Stimulated activated CD8-positive, alpha-beta memory T cell treated with anti-CD3 and anti-CD28 coated beads, Interleukin-4, amount 100 ng/mL, for 4 hours (primary cell): ENCODE measurements around the gene CFAP298.
"Not testable (repeated sequence)": the region's sequence is repeated elsewhere in the genome, so short reads cannot be mapped to it uniquely, and the experiment has no call there.

ENCODE experiments used
- DNase-seq, 2 donors: peaks; one replicate each; pipeline ENCODE4 v3.0.0-alpha.2; 2020; ENCODE audit warnings: low read depth in 2 of 2, low spot score in 1 of 2

Gene CFAP298

GRCh38 chr21:32566741-32567389 is 45.3 kb downstream of the CFAP298 start:
- DNase-seq = no peak

- DNase-seq = no peak
Measured at GRCh38 chr21:32565856-32566465, 46.2 kb downstream of the CFAP298 start.

GRCh38 chr21:32562915-32563314 is 49.3 kb downstream of the CFAP298 start:
- DNase-seq = no peak

- DNase-seq = no peak
Measured at GRCh38 chr21:32562426-32562825, 49.8 kb downstream of the CFAP298 start.

GRCh38 chr21:32561476-32561875 is 50.7 kb downstream of the CFAP298 start:
- DNase-seq = not testable (repeated sequence)

GRCh38 chr21:32560896-32561295 is 51.3 kb downstream of the CFAP298 start:
- no peak for DNase-seq

GRCh38 chr21:32559006-32559610 is 53.1 kb downstream of the CFAP298 start:
- DNase-seq = no peak

- DNase-seq = no peak
Measured at GRCh38 chr21:32558106-32558505, 54.1 kb downstream of the CFAP298 start.

GRCh38 chr21:32554832-32555638 is 57.1 kb downstream of the CFAP298 start:
- no peak for DNase-seq

- no peak for DNase-seq
Measured at GRCh38 chr21:32549886-32550285, 62.3 kb downstream of the CFAP298 start.

- no peak for DNase-seq
Measured at GRCh38 chr21:32549440-32549839, 62.7 kb downstream of the CFAP298 start.
